Astrocyte of the spinal cord (primary cell): ENCODE data around the gene CUEDC1.

Source experiments
- DNase-seq: peaks from one replicate; pipeline ENCODE4 v3.0.0; 2011; ENCODE audit warnings: low read depth, low spot score
- H3K4me3 ChIP-seq: 2 replicates; pipeline ENCODE4 v1.5.1; 2011; ENCODE audit warnings: low read depth, mild to moderate bottlenecking, low read length, moderate library complexity
- CTCF ChIP-seq: IDR thresholded peaks from 2 replicates; pipeline ENCODE4 v1.5.1; 2012; ENCODE audit warnings: low read depth, mild to moderate bottlenecking, low read length, inconsistent platforms
- in situ Hi-C: cut with HindIII; loops from 2 replicates; pipeline ENCODE4 v1.10.0; 2017; ENCODE audit warnings: low sequenced_read_pairs

CUEDC1 gene

GRCh38 chr17:57860414-57860999 lies 94.7 kb downstream of the CUEDC1 start:
- in situ Hi-C loops, result no loop called here
- H3K4me3 ChIP-seq, result no peak overlapping the region
- no peak for TF ChIP-seq CTCF
- DNase-seq, result no peak

- no peak overlapping the region for H3K4me3 ChIP-seq
- TF ChIP-seq CTCF, result no peak
- DNase-seq, result no peak
- in situ Hi-C loops, result no loop called here
Measured at GRCh38 chr17:57859601-57860413, 95.4 kb downstream of the CUEDC1 start.

GRCh38 chr17:57858838-57859237 lies 96.4 kb downstream of the CUEDC1 start:
- H3K4me3 ChIP-seq, result no peak overlapping the region
- no peak for DNase-seq
- in situ Hi-C loops, result no loop called here
- no peak for TF ChIP-seq CTCF

- H3K4me3 ChIP-seq, result no peak overlapping the region
- DNase-seq, result no peak
- no peak for TF ChIP-seq CTCF
- in situ Hi-C loops, result no loop called here
Measured at GRCh38 chr17:57856792-57857620, 98.2 kb downstream of the CUEDC1 start.

GRCh38 chr17:57855391-57856035 lies 99.7 kb downstream of the CUEDC1 start:
- in situ Hi-C loops, result no loop called here
- no peak for DNase-seq
- no peak for TF ChIP-seq CTCF
- no peak overlapping the region for H3K4me3 ChIP-seq

GRCh38 chr17:57853695-57854094 lies 101.5 kb downstream of the CUEDC1 start:
- H3K4me3 ChIP-seq, result no peak overlapping the region
- no peak for TF ChIP-seq CTCF
- in situ Hi-C loops, result no loop called here
- DNase-seq, result no peak
